Stimulated activated CD4-positive, alpha-beta T cell treated with anti-CD3 and anti-CD28 coated beads, TNF-alpha, amount 100 ng/mL, for 1 hour (primary cell): Measurements from ENCODE around the gene ANKRD2.
"Not testable (repeated sequence)": the region's sequence is repeated elsewhere in the genome, so short reads cannot be mapped to it uniquely, and the experiment has no call there.

Source experiments
- DNase-seq, 3 donors: peaks; one replicate each; pipeline ENCODE4 v3.0.0-alpha.2; 2020; ENCODE audit warnings: low read depth in 3 of 3, low spot score in 1 of 3

ANKRD2 gene

DNA sequence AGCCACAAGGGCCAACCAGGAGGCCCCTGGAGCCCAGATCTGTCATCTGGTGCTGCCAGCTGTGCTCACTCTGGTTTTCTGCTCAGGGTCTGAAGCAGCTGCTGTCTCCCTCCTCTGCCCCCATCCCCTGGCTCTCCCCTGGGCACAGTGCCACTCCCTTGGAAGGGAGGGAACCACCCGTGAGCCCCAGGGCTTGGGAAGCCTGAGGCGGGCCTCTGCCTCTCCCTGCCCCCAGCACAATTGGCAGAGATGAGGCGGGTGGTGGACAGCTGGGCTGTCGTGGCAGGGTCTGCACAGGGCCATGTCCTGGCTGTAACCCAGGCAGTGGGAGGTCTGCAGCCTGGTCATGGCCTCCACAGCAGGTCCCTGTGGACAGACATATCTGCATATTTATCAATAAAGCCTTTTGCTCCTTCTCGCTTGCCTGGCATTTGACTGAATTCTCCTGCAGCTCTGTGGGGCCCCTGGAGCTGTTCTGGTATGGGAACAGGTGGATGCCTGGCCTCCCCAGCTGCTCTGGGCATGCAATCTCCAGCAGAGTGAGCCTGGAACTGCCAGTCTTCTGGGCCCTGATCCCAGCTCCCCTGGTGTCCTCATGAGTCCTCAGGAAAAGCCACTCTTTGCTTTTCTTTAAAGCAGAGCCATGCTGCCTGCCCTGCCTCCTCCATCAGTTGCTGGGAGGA, 1.6 kb upstream of the ANKRD2 start:
- no peak for DNase-seq

DNA sequence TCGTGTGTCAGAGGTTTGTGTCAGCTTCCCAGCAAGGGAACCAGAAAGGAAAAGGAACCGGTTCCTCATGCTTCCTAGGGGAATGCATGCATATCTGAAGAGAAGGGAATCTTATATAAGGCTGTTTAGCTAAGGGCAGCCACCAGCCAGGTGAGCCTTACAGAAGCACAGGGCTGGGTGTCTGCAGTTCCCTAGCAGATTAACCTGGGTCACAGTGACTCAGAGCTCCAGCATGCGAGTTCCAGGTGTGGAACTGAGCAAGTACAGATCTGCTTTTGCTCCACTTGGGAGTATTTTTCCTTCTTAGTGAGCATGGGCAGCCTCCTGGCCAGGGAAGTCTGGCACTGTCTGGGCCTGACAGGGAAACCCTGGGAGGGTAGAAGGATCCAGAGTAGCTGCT, 957 bp upstream of the ANKRD2 start:
- no peak for DNase-seq

DNA sequence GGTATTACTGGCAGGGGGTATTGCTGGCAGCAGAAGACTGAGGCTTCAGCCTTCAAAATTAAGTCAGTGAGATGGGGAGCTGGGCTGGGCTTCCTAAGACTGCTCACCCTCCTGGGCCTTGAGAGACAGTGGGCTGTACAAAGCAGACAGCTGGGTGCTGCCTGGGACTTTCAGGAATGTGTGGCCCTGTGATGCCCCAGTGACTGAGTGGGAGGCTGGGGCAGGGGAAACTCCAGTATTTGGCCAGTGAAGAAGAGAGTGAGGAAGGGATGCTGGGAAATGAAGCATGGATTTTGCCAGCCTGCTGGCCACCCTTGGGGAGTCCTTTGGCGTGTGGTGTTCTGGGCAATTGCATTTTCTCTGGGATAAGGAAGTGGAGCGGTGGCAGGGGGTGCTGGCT, 442 bp downstream of the ANKRD2 start:
- no peak for DNase-seq

DNA sequence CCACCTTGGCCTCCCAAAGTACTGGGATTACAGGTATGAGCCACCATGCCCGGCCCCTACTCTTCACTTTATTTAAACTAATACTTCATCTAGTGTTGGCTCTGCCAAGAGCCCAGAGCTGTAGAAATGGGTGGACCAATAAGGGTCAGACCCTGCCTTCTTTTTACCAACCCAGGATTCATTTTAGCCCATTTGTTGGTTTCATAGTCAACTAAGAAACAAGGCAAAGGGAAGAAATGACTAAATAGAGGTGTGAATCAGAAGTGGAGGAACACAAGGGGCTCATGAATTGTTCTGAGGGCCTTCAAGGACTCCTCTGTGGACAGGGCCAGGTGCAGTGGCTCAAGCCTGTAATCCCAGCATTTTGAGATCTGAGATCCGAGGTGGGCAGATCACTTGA, 1.1 kb downstream of the ANKRD2 start:
- DNase-seq, result no peak

DNA sequence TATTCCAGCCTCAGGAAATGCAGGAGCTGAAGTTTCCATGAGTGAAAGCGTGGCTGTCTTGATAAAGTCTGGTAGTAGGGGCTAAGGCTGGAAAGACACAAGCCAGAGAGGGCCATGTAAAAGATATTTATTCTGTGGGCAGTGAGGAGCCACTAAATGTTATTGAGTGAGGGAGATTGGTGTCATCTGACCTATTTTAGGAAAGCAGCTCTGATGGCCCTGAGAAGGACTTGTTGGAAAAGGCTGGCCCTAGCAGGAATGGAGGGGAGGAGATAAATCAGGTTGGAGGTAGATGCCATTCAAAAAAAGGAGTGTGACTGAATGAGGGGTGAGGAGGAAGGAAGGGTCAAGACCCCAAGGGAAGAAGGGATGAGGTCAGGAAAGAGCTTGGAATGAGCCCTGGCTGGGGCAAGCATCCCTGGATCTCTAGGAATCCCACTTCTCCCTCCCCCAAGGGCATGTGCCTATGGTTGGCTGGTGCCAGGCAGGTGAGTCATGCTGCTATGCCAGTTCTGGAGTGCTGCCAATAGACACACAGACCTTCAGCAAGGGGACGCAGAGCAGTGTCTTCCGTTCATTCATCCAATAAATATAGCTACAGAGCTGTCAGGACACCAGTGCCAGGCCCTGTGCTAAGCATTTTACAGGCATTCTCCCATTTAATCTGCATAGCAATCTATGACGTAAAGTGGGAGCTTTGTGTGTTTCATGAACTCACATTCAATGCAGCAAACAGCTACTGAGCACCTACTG, 2.0 kb downstream of the ANKRD2 start:
- DNase-seq, result no peak

DNA sequence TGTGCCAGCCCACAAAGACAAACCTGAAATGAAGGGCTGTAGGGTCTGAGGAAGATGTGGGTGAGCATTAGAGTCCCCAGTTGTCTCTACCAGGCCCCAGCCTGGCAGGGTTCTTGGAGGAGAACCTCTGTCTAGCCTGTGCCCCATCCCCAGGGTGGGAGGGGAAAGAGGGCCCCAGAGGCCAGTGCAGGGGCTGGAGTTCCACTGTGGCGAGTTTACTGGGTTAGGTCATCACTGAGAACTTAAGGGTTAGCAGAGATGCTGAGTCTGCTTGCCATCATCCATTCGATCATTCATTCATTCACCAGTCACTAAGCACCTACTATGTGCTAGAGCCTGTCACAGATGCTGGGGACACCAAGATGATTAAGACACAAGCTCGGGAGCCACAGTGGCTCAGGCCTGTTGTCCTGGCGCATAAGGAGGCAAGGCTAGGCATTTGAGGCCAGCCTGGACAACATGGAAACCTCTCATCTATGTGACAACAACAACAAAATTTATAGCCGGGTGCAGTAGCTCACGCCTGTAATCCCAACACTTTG, 2.6 kb downstream of the ANKRD2 start:
- DNase-seq, result no peak

DNA sequence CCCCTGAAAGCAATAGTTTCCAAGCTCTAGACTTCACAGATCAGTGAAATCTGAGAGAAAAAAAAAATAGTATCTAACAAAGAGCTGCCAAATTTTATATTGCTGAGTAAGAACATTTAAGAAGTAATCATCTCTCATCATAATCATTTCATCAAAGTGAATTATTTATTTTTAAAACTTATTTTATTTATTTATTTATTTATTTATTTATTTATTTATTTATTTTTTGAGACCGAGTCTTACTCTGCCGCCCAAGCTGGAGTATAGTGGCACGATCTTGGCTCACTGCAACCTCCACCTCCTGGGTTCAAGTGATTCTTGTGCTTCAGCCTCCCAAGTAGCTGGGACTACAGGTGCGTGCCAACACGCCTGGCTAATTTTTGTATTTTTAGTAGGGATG, 3.9 kb downstream of the ANKRD2 start:
- DNase-seq, result not testable (repeated sequence)

DNA sequence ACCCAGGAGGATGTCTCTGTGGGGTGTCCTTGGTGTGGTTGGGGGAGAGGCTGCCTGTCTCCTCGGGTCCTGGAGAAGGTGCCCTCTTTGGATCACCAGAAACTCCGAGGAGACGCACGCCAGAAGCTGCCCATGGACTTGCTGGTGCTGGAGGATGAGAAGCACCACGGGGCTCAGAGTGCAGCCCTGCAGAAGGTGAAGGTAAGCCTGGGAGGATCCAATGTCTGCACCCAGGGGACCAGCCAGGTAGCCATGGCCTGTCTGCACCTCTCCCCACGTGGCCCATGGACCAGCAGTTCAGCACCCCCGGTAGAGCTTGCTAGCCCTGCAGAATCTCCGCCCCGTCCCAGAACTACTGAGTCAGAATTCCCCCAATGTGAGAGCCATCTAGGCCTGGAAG, 5.1 kb downstream of the ANKRD2 start:
- DNase-seq, result no peak

DNA sequence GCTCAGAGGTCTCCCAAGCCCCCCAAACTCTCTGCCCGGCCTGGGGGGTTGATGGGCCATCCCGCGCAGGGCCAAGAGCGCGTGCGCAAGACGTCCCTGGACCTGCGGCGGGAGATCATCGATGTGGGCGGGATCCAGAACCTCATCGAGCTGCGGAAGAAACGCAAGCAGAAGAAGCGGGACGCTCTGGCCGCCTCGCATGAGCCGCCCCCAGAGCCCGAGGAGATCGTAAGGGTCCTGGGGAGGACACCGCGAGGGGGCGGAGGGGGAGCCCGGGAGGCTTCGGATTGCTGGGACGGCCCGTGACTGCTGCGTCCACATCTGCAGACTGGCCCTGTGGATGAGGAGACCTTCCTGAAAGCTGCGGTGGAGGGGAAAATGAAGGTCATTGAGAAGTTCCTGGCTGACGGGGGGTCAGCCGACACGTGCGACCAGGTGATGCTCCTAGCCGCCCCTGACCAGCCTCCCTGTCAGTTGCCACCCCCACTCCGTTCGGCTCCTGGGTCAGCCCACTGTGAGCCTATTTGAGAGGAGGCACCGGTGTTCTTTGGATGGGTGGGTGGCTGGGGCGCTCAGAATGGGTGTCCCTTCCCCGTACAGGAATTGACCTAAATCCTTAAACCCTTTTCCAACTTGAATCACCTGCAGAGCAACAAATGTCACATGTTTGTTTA, 5.7 kb downstream of the ANKRD2 start:
- DNase-seq, result no peak

DNA sequence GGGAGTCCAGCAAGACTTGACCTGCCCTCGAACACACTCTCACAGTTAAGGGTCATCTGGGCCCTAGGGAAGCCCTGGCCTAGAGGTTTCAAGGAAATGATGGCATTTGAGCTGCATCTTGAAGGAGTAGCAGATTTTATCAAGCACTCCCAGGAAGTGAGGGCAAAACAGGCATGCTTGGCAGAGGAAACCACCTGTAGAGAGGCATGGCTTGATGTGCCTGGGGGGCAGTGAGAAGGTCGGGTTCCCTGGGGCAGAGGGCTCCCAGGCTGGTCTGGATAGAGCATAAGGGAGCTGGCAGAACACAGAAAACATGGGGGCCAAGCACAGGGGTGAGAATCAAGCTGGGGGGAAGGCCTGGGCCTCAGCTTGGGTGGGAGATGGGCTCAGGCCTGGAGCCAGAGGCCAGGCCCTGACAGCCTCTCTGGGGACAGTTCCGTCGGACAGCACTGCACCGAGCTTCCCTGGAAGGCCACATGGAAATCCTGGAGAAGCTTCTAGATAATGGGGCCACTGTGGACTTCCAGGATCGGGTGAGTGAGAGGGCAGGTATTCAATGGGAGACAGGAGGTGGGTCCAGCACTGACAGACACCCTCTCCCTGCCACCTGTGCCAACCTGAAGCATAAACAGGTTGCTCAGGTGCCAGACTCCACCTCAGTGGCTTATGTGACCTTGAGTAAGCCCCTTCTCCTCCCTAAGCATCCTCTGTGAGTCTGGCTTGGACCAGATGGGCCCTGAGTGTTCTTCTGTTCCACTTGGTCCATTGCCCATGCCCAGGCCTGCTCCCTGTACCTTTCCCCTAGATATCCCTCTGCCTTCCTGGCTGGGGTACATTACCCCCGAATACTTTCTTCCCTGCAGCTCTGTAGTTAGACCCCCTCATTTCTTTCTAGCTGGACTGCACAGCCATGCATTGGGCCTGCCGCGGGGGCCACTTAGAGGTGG, 8.1 kb downstream of the ANKRD2 start:
- DNase-seq, result no peak

DNA sequence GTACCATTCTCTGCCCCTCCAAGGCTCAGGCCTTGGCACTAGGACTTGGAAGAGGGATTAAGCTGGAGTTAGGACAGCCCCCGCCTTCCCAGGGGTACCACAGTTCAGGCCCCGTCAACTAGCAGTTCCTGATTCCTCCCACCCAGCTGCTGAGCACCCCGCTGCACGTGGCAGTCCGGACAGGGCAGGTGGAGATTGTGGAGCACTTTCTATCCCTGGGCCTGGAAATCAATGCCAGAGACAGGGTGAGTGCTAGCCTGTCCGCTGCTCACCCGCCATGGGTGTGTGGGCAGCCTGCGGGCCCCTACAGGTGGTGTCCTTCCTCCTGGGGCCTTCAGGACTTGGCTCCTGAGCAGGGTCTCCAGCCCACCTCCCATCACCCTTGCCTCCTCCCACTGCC, 9.6 kb downstream of the ANKRD2 start:
- no peak for DNase-seq

DNA sequence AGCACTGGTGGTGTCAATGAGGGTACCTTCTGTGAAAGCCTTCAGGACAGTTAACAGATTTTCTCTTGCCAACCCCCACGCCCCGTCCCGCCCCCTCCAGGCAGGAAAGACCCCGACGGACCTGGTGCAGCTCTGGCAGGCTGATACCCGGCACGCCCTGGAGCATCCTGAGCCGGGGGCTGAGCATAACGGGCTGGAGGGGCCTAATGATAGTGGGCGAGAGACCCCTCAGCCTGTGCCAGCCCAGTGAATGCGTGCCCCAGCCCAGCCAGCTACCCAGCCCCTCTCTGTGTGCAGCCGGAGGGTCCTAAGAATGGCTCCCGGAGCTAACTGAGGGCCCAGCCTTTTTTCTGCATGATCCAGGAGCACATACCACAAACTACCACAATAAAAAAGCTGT, 10.9 kb downstream of the ANKRD2 start:
- no peak for DNase-seq

DNA sequence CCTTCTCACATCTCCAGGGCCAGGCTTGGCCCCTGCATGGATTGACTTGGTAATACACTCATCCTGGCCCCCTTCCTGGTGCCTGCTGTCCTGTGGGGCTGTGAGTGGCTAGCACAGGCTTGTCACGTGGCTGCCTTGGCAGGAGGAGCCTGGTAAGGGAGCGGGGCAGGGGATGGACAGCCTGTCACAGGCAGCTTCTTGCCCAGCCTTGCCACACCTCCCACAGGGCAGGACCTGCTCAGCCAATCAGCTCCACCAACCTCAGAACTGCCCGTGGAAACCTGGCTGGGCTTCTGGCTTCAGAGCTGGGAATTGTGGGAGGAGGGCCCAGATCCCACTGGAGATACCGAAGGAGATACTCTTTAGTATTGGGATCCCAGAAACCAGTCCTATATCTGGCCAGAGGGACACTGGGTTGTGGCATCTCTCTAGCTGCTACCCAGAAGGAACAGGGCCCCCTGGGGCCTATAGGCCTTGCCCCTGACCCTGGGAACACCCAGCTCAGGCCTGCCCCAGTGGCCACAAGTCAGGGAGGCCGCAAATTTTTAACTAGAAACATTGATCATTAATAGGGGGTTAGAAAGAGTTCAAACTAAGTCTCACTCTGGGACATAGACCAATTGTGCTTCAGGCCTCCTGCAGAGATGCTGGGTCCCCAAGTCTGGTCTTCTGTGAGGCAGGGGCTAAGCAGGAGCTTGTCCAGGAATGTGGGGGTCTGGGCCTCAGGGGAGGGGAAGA, 11.7 kb downstream of the ANKRD2 start, which contains the start of gene HOGA1:
HOGA1 (plus strand) TSS at position 330 of the 738 bp plus-strand sequence; CDS start at position 645, 315 bp downstream.
- no peak for DNase-seq

DNA sequence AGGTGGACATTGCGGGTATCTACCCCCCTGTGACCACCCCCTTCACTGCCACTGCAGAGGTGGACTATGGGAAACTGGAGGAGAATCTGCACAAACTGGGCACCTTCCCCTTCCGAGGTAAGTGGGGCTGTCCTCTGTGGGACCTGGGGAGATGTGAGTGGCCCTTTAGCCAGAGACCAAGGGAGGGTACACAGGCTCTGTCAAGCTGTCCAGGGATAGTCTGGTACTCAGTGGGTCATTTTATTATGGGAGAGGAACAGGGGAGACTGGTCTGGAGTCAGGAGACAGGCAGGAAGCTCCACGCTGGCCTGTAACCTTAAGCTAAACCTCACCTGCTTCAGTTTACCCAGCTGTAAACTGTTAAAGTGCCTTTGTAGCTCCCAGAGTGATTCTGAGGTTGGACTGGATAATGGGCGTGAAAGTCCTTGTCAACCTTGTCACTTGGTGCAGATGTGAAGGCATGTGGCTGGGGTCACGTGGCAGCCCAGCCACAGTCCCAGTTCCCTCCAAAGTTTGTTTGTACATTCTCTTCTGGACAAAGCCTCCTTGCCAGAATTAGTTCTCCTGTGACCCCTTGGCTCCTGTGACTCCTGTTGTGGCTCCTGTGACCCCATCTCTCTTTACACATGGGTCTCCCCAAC, 12.3 kb downstream of the ANKRD2 start:
- DNase-seq, result no peak

DNA sequence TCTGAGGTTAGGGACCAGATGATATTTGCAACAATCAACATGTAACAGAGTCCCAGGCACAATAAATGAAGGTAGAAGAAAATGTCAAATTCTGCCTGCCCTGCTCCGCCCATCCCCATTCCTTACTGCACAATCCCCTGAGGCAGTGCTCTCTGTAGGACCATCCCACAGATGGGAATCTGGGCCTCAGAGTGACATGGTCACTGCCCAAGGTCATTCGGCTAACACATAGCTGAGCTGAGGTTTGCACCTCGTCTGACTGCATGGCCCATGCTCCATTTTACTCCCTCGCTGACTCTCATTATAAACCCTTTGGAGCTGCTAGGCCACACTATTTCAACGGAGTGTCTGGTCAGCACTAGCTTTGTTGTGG, 12.8 kb downstream of the ANKRD2 start:
- DNase-seq, result no peak

DNA sequence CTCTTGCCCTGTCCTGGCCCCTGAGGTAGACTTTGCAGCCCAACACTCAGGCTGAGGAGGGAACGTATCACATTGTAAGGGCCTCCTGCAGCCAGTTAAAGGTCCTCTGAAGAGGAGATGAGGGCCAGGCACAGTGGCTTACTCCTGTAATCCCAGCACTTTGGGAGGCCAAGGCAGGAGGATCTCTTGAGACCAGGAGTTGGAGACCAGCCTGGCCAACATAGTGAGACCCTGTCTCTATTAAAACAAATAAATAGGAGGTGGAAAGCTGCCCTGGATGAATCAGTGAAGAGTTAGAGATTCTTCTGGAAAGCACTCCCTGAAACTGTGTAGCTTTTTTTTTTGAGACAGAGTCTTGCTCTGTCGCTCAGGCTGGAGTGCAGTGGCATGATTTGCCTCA, 14.6 kb downstream of the ANKRD2 start:
- no peak for DNase-seq

DNA sequence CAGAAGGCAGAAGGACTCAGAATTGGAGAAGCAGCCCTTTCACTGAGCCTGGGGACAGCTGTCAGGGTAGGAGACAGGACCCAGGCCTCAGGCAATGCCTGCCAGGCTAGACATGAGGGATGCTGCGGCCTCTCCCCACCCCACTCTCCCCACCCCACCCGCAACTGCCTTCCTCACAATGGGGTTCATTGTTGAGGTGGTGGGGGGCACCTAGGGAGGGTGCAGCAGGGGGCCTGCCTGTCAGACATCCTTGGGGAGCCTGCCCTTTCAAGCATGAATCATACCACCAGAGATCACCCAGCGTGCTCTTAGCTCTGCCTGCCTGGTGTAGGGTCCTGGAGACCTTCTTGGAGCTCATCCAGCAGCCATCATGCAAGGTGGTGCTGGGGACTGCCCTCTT, 16.9 kb downstream of the ANKRD2 start, which contains the start of gene C10orf62:
C10orf62 (plus strand) TSS at position 243 of the 400 bp plus-strand sequence. CDS start 177 bp downstream, outside the sequence.
- no peak for DNase-seq

DNA sequence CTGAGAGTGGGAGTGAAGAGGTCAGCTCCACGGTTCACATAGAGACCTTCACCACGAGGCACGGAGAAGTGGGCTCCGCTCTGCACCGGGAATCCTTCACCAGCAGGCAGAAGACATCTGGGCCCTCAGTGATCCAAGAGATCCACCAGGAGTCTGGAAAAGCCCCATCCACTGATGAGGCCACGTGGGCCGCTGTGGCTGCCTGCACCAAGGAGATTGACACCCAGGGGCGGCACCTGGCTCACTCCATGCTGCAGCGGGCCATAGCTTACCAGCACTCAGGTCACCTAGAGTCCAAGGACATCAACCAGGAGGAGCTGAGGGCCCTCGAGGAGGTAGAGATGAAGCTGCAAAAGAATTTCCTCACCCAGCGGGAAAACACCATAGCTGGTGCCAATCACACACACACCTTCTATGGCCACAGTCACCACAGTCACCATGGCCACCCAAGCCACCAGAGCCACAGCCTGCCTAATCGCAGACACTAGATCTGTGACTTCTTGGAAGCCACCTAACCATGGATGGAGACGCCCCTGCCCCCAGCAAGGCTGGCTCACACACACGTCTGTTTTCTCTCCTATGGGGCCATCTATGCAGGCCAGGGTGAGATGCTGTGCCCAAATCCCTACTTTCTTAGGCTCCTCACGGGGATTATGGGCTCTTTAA, 17.6 kb downstream of the ANKRD2 start:
- DNase-seq, result no peak
